K562 treated with DMSO at 1 percent for 4 hours (cell line): Measurements from ENCODE around the gene EIF4EBP2. TPM values are rescaled to one million over a fixed set of nuclear protein-coding genes. Genes with fewer than 3 reads are reported as not detected.

Source experiments
- total RNA-seq: library from RNA; unstranded; fragments of 300-600 nt; gene quantifications from 2 replicates; pipeline ENCODE4 v1.2.3, GENCODE V29; 2022; ENCODE audit not compliant: insufficient read depth

The EIF4EBP2 gene, protein sequence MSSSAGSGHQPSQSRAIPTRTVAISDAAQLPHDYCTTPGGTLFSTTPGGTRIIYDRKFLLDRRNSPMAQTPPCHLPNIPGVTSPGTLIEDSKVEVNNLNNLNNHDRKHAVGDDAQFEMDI
- total RNA-seq: 46.9 and 56.1 TPM in 2 replicates

GRCh38 chr10:70404036-70404786, at the start of gene EIF4EBP2:
Gene EIF4EBP2, plus strand, starts transcription at chr10:70404145. Its CDS starts 257 bp downstream, at chr10:70404402.

DNA sequence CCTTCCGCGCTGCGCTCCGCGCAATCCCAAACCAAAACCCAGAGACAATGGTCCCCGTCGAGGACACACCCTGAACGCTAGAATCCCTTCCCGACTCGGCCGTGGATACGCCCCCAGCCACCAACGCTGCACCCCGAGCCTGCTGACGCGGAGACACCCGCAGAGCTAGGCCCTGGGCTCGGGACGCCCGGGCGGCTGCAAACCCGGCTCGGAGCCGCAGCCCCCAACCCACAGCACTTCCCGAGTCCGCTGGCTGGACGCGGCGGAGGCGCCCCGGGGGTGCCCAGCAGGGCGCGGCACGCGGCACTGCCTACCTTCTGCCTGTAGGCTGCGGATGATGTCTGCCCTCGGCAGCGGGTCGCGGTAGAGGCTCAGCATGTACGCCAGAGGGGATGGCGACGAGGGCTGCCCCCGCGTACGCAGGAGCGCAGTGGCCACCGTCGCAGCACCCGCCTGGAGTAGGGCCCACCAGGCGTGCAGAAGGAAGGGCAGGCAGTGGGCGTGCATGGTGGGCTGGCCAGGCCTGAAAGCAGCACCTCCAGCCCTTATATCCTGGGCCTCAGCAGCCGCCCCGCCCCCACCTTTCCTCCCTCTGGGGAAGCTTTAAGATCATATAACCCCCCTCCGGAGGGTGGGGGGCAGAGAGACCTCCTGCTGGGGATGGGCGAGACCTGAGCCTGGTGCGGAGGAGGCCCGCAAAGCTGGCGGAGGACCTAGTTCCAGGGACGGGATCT, 37.4 kb downstream of the EIF4EBP2 start, which contains the start of gene NODAL:
NODAL (minus strand) TSS at position 521 of the 734 bp plus-strand sequence; CDS start at position 507, 14 bp downstream.

Other genes with a start within 250 kb of the EIF4EBP2 start
- 22.9 and 26.4 TPM in 2 replicates for gene SAR1A, start 233.6 kb upstream of the EIF4EBP2 start, total RNA-seq
- gene PPA1, start 170.7 kb upstream of the EIF4EBP2 start, total RNA-seq: 245 and 248 TPM in 2 replicates
- gene NPFFR1, start 120.1 kb upstream of the EIF4EBP2 start, total RNA-seq: not detected in 2 replicates
- 12.6 and 15.7 TPM in 2 replicates for gene LRRC20, start 21.5 kb upstream of the EIF4EBP2 start, total RNA-seq
- gene NODAL, start 37.5 kb downstream of the EIF4EBP2 start, total RNA-seq: not detected in 2 replicates
- gene PALD1, start 74.6 kb downstream of the EIF4EBP2 start, total RNA-seq: not detected in 2 replicates
- 4.8 and 14.0 TPM in 2 replicates for gene PRF1, start 198.6 kb downstream of the EIF4EBP2 start, total RNA-seq